ENCODE results near the gene FOXJ1. TPM values are rescaled to one million over a fixed set of nuclear protein-coding genes. Genes with fewer than 3 reads are reported as not detected.
A peak's percentile ranks its signal among the peaks of the same experiment; 100 is the strongest.

Gene FOXJ1
- total and polyA plus RNA-seq, 2 of the 8 experiments (the other 6 are each of a cell fraction or from before 2014, with no cell fraction given): 4.7 to 5.4 TPM

DNA sequence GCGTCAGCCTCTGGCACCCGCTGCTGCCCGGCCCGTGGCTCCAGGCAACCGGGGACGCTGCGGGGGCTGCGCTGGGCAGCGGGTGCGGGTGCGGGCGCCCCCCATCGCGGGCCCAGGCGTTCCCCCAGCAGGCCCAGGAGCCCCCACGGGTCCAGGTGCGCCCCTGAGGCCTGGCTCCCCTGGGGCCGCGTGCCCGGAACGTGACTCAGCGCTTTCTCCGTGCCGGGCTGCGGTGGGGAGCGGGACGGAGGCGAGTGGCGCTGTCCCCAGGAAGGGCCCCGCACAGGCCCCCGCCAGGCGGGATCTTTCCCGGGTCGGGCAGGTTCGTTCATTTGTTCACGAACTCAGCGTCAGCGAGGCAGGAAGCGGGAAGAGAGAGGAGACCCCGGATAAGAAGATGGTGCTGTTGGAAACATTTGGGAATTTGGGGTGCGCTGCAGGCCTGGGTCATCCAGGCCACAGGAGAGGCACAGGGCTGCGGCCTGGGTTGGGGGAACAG is 19.1 kb downstream of the FOXJ1 start:
- POLR2A ChIA-PET (ENCODE audit: partially characterized antibody): interaction anchor here (0.8 to 5.4 kb wide), 10 partner anchors 11 to 119 kb away, joined by 3 to 70 read pairs (median 4); partner anchors contain the start of genes EXOC7, FOXJ1 and GALR2
- TF ChIP-seq CREB1 (IDR thresholded peaks at IDR 0.05) (no peak), TAF1 (IDR thresholded peaks at IDR 0.05; ENCODE audit: low read depth, low read length) (no peak), SAP30 (IDR thresholded peaks at IDR 0.05; ENCODE audit: insufficient read depth, insufficient replicate concordance, low read length) (no peak), TEAD4 (IDR thresholded peaks at IDR 0.05; ENCODE audit: low read depth, low read length) (no peak), MAFK (IDR thresholded peaks at IDR 0.05; ENCODE audit: low read depth, low read length) (peak; percentile 78; the same call in 1 of the 2 replicates), RNF2 (IDR thresholded peaks at IDR 0.05; ENCODE audit: borderline replicate concordance, low read depth, low read length, missing control alignments, poor library complexity, severe bottlenecking) (peak; percentile 50), MAX (IDR thresholded peaks at IDR 0.05) (peak; percentile 90), YY1 (IDR thresholded peaks at IDR 0.05; ENCODE audit: low read depth, low read length) (no peak), JUN (IDR thresholded peaks at IDR 0.05; ENCODE audit: low read depth, low read length) (no peak), RBBP5 (IDR thresholded peaks at IDR 0.05; ENCODE audit: borderline replicate concordance, low read depth, low read length) (peak; percentile 36; the same call in 1 of the 2 replicates)
- TF ChIP-seq, protein P1, sequence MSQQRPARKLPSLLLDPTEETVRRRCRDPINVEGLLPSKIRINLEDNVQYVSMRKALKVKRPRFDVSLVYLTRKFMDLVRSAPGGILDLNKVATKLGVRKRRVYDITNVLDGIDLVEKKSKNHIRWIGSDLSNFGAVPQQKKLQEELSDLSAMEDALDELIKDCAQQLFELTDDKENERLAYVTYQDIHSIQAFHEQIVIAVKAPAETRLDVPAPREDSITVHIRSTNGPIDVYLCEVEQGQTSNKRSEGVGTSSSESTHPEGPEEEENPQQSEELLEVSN (IDR thresholded peaks at IDR 0.05): peak; percentile 77

More for the DNA sequence above, 19.1 kb downstream of the FOXJ1 start:
- CTCF ChIA-PET (ENCODE audit: partially characterized antibody): interaction anchor here (0.7 to 41.5 kb wide), 20 partner anchors 10 to 244 kb away, joined by 3 to 778 read pairs (median 5); partner anchors contain the start of gene FOXJ1
- H3K4me1 ChIP-seq (replicated peaks in 1 of 4; ENCODE audit: control insufficient read depth in 3 of 4, insufficient read depth in 4 of 4, low read length in 3 of 4): peaks cover 7 to 32% (median 19%) of the 10 kb centered on the region in 4 experiments
- H3K9ac ChIP-seq (replicated peaks in 1 of 4; ENCODE audit: extremely low read depth in 1 of 4, low read depth in 3 of 4, low read length in 3 of 4): no peak overlapping the region; a peak in 1 of 7 replicates
- H2BK5ac ChIP-seq (ENCODE audit: low read depth, low read length): peak overlapping the region; percentile 52; the same call in 1 of the 2 replicates
- H3K79me1 ChIP-seq (ENCODE audit: low read depth, low read length): no peaks in the 10 kb centered on the region
- H3K56ac ChIP-seq (replicated peaks; ENCODE audit: insufficient read length, low read depth, low read length): peak overlapping the region; percentile 49
- DNase-seq (ENCODE audit: low read depth in 1 of 2, low spot score in 2 of 2) (peak in 1 of 2 experiments; percentile 79), FAIRE-seq (no peak)
- H2BK12ac ChIP-seq (ENCODE audit: low read depth, low read length): peak overlapping the region; percentile 68
- H4K5ac ChIP-seq (ENCODE audit: insufficient read length, low read depth, low read length): no peak overlapping the region
- H3K36me3 ChIP-seq (ENCODE audit: control insufficient read depth in 2 of 4, insufficient read depth in 4 of 4, low read length in 3 of 4): no peaks in the 10 kb centered on the region
- H3K27ac ChIP-seq (ENCODE audit: low read depth, low read length): no peak overlapping the region
- H4K91ac ChIP-seq (replicated peaks; ENCODE audit: insufficient read length, low read length): peak overlapping the region; percentile 89
- peak overlapping the region; percentile 89; the same call in 1 of the 2 replicates for H2BK20ac ChIP-seq (ENCODE audit: low read length)
- H3K23me2 ChIP-seq (ENCODE audit: low read depth, low read length): peaks cover 2% of the 10 kb centered on the region; the same call in 1 of the 2 replicates
- H4K20me1 ChIP-seq (replicated peaks in 1 of 2; ENCODE audit: control insufficient read depth in 1 of 2, insufficient read depth in 2 of 2, low read length in 2 of 2): no peaks in the 10 kb centered on the region
- peak overlapping the region; percentile 28 for H3K4ac ChIP-seq (replicated peaks; ENCODE audit: insufficient read length, low read depth, low read length)
- peak overlapping the region; percentile 5 to 57; a peak in 3 of 4 replicates for H3K4me2 ChIP-seq (ENCODE audit: insufficient read depth in 1 of 2, low read depth in 2 of 2, low read length in 2 of 2)
- H2AK5ac ChIP-seq (ENCODE audit: low read depth, low read length): no peak overlapping the region
- no peaks in the 10 kb centered on the region for H3K79me2 ChIP-seq (ENCODE audit: control insufficient read depth in 1 of 2, insufficient read depth in 2 of 2, low read length in 2 of 2)
- H3K9me3 ChIP-seq (ENCODE audit: insufficient read depth in 2 of 2, low read depth in 1 of 2, low read length in 1 of 2): no peaks in the 10 kb centered on the region
- no peak overlapping the region for H3K14ac ChIP-seq (ENCODE audit: insufficient read length)
- peak overlapping the region in 3 of 4 experiments; percentile 1 to 48 (median 10); a peak in 5 of 8 replicates for H3K4me3 ChIP-seq (ENCODE audit: extremely low read depth in 1 of 4, insufficient read depth in 2 of 4, low read depth in 3 of 4, low read length in 4 of 4)
- H2BK15ac ChIP-seq (ENCODE audit: low read length): no peak overlapping the region
- H3K27me3 ChIP-seq (replicated peaks in 1 of 4; ENCODE audit: control insufficient read depth in 3 of 4, extremely low read depth in 1 of 4, insufficient read depth in 3 of 4, low read length in 3 of 4): peaks cover 0 to 13% (median 7%) of the 10 kb centered on the region in 4 experiments; a peak in 4 of 7 replicates
- peak overlapping the region; percentile 34 for H3K18ac ChIP-seq (ENCODE audit: extremely low read depth, low read length)
- peak overlapping the region; percentile 84 for H4K8ac ChIP-seq (ENCODE audit: extremely low read depth, insufficient read depth, low read length)
- H2BK120ac ChIP-seq (replicated peaks; ENCODE audit: low read depth, low read length): no peak overlapping the region
- no peak overlapping the region for H2AFZ ChIP-seq (ENCODE audit: low read length)
- no peak overlapping the region for H3K23ac ChIP-seq (ENCODE audit: insufficient read length)
- 32% methylated on average over 34 of the region's 42 CpGs; no CpG with 5 or more reads in 1 of the 2 experiments for WGBS, 2 experiments (ENCODE audit: extremely low coverage in 1 of 2, insufficient coverage in 1 of 2, insufficient read length in 1 of 2, insufficient replicate concordance in 2 of 2, low coverage in 1 of 2, low lambda C conversion rate in 2 of 2, missing lambda C conversion rate in 1 of 2)

Data from H1 (cell line).